Measurements from ENCODE around the gene TRAF3IP1. TPM values are rescaled to one million over a fixed set of nuclear protein-coding genes. Genes with fewer than 3 reads are reported as not detected.
A peak's percentile ranks its signal among the peaks of the same experiment; 100 is the strongest.

TRAF3IP1 gene
- total and polyA plus RNA-seq, 2 of the 13 experiments (the other 11 are each of a cell fraction or from before 2014, with no cell fraction given) = 4.1 to 12.9 TPM

GRCh38 chr2:238449909-238450417 is 129.6 kb downstream of the TRAF3IP1 start (continued):
- TF ChIP-seq ZHX2 (IDR thresholded peaks at IDR 0.05; ENCODE audit: low read depth) (peak; percentile 69; the same call in 1 of the 2 replicates), ZHX2 (CRISPR knock-in tag; IDR thresholded peaks at IDR 0.05; ENCODE audit: borderline replicate concordance) (no peak), FOXA3 (CRISPR knock-in tag; IDR thresholded peaks at IDR 0.05) (peak; percentile 98), MTA1 (CRISPR knock-in tag; IDR thresholded peaks at IDR 0.05; ENCODE audit: borderline replicate concordance) (peak; percentile 99; the same call in 1 of the 2 replicates), ZNF441 (CRISPR knock-in tag; IDR thresholded peaks at IDR 0.05; ENCODE audit: borderline replicate concordance) (peak; percentile 88; the same call in 1 of the 2 replicates), TBX3 (IDR thresholded peaks at IDR 0.05; ENCODE audit: borderline replicate concordance) (peak; percentile 74; the same call in 1 of the 2 replicates), JUN (CRISPR knock-in tag; IDR thresholded peaks at IDR 0.05) (peak; percentile 76), PLRG1 (conservative IDR thresholded peaks at IDR 0.05) (no peak), NFE2 (CRISPR knock-in tag; IDR thresholded peaks at IDR 0.05) (no peak), ZNF644 (CRISPR knock-in tag; IDR thresholded peaks at IDR 0.05; ENCODE audit: low read depth) (peak; percentile 98), POLR2AphosphoS5 (IDR thresholded peaks at IDR 0.05; ENCODE audit: low read depth, low read length) (no peak), ZNF788 (CRISPR knock-in tag; IDR thresholded peaks at IDR 0.05; ENCODE audit: borderline replicate concordance) (peak; percentile 98), HDAC6 (IDR thresholded peaks at IDR 0.05; ENCODE audit: low read depth, low read length) (no peak), PHF5A (CRISPR knock-in tag; IDR thresholded peaks at IDR 0.05; ENCODE audit: low read depth, unreplicated experiment) (peak; percentile 84), SPEN (CRISPR knock-in tag; IDR thresholded peaks at IDR 0.05; ENCODE audit: low read depth) (peak; percentile 96), ZFAT (CRISPR knock-in tag; conservative IDR thresholded peaks at IDR 0.05) (no peak), HOXD1 (CRISPR knock-in tag; IDR thresholded peaks at IDR 0.05) (peak; percentile 84), NONO (IDR thresholded peaks at IDR 0.05) (no peak), NONO (CRISPR knock-in tag; conservative IDR thresholded peaks at IDR 0.05) (peak; percentile 100), TSC22D2 (CRISPR knock-in tag; IDR thresholded peaks at IDR 0.05; ENCODE audit: borderline replicate concordance) (peak; percentile 72; the same call in 1 of the 2 replicates), PHB2 (IDR thresholded peaks at IDR 0.05; ENCODE audit: partially characterized antibody) (no peak), MEIS1 (CRISPR knock-in tag; IDR thresholded peaks at IDR 0.05; ENCODE audit: borderline replicate concordance) (peak; percentile 98; the same call in 1 of the 2 replicates), IKZF5 (CRISPR knock-in tag; IDR thresholded peaks at IDR 0.05) (peak; percentile 99)
